SK-N-MC (cell line): ENCODE data around the gene E2F1.

Experiments used
- EZH2 ChIP-seq: fragments of 200-600 bp; sonication (generic); IDR thresholded peaks from one replicate; pipeline ENCODE4 v1.6.1; 2017; ENCODE audit warnings: antibody characterized with exemption
- FOXP2 ChIP-seq: optimal IDR thresholded peaks from 2 replicates; pipeline ENCODE3; 2011; ENCODE audit warnings: mild to moderate bottlenecking, moderate library complexity; ENCODE audit not compliant: insufficient read depth; ENCODE audit errors: extremely low read length, control extremely low read depth

DNA sequence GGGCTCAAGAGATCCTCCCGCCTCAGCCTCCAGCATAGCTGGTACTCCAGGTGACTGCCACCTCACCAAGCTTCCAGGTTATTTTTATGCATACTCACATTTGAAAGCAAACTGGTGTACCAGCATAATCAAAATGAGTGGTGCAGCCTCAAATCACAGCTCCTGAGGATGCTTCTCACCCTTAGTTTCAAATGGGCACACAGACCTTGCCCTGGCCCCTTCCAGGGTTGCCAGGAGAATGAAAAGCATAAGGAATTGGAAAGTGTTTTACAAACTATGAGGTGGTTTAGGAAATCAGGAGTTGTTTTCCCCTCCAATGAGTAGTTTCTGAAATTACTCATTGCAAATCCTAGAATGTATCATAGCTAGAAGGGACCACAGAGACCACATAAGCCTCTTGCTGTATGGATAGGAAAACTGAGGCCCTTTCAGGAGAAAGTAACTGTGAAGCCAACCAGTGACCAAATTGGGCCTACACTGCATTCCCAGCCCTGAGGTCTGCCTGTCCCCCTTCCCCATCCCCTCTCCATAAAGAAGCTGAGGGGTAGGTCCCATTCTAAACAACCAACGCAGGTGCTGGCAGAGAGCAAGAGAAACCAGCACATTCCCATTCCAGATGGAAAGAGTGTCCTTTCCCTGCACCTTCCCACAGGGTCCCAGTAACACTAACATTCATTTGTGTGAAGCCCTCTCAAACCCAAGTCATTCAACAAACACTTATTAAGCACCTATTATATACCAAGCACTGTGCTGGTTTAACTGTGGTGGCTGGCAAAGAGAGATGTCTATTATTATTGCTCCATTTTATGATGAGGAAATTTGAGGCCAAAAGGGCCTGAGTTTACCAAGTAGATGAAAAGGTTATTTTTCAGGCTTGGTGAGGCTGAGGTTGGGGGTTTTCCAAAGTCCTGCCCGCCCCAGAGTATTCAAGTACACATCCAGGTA, 2.1 kb upstream of the E2F1 start:
- TF ChIP-seq FOXP2: no peak
- TF ChIP-seq EZH2: no peak
